H54 (cell line): ENCODE measurements around the gene IFIT1.
A peak's percentile ranks its signal among the peaks of the same experiment; 100 is the strongest.
"Not testable (repeated sequence)": the region's sequence is repeated elsewhere in the genome, so short reads cannot be mapped to it uniquely, and the experiment has no call there.

Source experiments
- DNase-seq: peaks from one replicate; pipeline ENCODE4 v3.0.0; 2011; ENCODE audit warnings: low spot score, mixed read lengths; ENCODE audit not compliant: insufficient read length
- FAIRE-seq: peaks from 3 replicates; lab custom pipeline; 2011; peaks lifted over from hg19 to GRCh38; lab: Jason Lieb, UNC
- POLR2A ChIP-seq: IDR thresholded peaks from 2 replicates; pipeline ENCODE4 v1.6.1; 2011; ENCODE audit warnings: low read depth, mild to moderate bottlenecking, low read length

Gene IFIT1

GRCh38 chr10:89371987-89372386 lies 20.4 kb upstream of the IFIT1 start:
- no peak for DNase-seq
- no peak for FAIRE-seq
- no peak for TF ChIP-seq POLR2A

DNA sequence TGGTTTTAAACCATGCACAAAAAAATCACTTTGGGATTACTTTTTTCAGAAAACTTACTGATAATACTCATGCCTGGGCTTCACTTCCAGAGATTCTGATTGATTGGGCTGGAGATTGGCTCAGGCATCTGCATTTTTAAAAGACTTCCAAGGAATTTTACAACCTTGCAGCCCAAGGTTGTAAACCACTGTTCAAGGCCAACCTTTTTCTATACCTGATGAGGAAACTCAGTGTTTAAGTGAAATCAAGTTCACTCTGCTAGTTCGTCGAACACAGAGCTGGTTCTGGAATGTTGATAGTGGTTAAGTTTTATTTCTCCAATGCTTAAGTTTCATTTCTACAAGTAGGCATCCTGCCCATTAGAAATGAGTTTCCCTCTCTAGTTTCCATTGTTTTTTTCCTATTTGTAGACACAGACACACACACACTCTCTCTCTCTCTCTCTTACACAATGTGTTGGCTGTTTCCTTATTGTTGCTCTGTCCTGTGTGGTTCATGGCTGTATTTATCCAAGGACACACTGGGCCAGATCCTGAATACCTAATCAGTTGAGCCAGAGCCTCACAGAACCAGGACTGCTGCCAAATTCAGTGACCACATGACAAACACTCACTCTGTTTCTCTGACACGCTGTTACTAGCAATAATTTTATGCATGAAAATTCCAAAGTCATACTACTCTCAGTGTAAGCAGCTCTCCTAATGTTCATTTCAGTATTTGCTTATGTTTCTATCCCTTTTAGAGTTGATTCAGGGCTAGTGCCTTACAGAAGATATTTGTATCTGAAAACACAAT lies 18.3 kb upstream of the IFIT1 start:
- DNase-seq (peak; percentile 25), FAIRE-seq (peak; percentile 93)
- TF ChIP-seq POLR2A: no peak

GRCh38 chr10:89374713-89375141 lies 17.7 kb upstream of the IFIT1 start:
- DNase-seq (no peak), FAIRE-seq (no peak)
- no peak for TF ChIP-seq POLR2A

DNA sequence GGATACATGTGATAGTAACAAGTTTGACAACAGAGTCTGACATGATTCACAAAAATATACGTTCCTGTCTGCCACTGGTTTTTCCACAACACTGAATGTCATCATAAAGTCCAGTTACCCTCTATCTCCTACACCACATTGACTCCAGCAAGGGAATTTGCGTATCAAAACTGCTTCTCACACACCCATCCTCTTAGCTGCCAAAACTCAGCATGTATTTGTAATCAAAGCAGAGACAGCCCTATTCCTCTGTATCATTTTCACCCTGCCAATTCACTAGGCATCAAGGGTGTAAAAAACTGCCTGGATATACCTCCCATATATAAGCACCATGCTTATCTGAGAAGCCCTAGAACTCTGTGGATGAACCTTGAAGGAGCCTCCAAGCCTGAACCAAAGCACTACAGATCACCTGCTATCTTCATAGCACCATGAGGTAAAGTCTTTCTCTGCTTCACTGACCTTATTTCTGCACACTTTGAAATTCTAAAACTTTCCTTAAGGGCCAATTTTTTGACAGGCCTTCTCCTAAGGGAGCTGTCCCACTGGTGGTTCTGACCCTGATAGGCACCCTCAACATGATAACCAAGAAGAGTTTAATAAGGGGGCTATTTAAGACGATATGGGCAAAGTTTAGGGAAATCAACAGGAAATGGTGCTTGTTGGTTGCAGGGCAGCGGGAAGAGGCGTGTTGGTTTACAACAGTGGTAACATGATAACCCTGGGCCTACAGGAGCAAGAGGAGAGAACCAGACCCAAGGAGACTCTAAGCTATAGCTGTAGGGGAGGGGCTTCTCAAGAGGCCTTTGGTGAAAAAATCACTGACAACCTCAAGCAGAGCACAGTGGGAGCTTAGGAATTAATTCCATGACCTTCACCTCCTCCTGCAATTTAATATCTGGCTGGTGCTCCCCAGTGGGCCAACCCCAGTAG lies 14.5 kb upstream of the IFIT1 start, which contains the start of gene IFIT1B:
Gene IFIT1B, plus strand, starts transcription at position 352 of the 933 bp plus-strand sequence. Its CDS starts 80 bp downstream, at position 432.
- no peak for TF ChIP-seq POLR2A
- DNase-seq (no peak), FAIRE-seq (no peak)

DNA sequence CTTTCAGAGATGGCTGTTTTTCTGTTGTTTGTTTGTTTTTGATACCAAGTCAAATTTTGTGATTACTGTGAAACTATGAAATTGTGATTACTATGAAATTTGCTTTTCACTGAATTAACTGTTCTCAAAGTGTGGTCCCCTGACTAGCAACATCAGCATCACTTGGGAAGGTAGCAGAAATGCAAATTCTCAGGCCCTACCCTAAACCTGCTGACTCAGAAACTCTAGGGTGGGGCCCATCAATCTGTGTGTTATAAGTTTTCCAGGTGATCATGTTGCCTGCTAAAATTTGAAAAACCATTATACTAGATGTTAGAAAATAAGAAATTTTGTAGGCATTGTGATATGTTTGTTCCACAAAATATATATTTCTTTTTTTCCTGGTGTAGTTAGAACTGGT lies 13.3 kb upstream of the IFIT1 start:
- no peak for DNase-seq
- no peak for TF ChIP-seq POLR2A
- no peak for FAIRE-seq

DNA sequence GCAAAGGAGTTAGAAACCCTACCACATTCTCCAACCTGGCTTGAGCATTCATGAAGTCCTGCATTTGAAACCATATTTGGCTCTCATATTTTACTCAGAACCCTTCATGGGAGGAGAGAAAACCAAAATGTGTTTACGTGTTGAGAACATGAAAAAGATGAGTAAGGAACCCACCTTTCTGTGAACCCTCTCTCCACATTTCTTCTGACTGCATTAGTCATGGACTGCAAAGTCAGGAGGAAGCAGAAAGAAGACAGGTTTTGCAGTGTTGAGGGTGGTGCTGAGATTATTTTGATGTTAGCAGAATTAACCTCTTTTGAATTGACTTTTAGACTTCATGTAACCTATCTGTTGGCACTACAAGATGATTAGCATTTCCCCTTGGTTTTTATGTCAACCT lies 9.7 kb upstream of the IFIT1 start:
- TF ChIP-seq POLR2A: no peak
- no peak for FAIRE-seq

DNA sequence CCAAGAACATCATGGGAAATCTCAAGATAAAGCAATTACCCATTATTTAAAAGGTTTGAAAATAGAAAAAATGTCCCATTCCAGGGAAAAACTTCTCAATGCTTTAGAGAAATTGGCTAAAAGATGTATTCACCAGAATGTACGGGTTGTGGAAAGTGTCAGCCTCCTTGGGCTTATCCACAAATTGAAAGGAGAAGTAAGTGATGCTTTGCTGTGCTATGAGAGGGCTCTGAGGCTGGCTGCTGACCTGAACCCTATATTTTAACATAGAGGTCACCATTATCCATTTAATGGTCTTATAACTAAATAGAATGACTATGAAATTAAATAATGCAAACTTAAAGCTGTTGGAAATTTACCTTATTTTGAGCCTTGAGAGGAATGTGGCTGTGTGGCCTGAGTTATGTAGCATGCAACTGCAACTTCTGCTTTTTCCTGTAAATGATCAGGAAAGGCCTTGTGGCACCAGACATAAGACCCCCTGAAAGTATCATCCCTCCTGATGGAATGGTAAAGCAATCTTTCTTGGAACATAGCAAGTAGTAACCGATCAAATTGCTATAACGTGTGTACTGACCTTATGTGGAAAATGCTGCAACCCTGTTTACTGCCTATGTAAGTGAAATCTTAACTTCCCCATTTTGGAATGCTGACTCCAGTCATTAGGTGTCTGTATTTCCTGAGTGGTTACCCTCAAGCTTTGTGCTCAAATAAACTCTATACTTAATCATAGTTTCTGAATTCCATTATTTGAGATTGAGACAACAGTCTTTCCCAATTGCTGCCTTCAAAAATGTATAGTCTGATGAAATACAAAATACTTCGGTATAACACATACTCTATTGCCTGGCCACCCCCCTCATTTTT lies 7.7 kb upstream of the IFIT1 start:
- no peak for TF ChIP-seq POLR2A
- DNase-seq (no peak), FAIRE-seq (no peak)

More for the DNA sequence above, 9.7 kb upstream of the IFIT1 start:
- DNase-seq: no peak

DNA sequence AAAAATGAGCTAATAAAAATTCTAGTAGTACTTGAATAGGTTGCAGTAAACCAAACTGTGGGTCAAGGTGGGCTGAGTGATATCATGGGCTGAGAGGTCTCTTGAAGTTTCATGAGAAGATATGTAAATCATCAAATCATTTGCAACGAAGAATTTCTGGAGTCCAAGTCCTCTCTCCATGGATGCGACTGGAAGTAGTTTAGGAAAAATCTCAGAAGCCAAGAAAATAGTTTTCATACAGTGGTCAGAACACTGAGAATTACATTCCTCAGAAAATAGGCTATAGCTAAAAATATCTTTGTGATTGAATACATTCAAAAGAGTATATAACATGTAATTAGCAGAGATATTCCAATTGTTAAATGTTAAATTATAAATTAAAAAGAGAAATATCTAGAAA lies 3.6 kb upstream of the IFIT1 start:
- no peak for DNase-seq
- FAIRE-seq: no peak
- TF ChIP-seq POLR2A: no peak

DNA sequence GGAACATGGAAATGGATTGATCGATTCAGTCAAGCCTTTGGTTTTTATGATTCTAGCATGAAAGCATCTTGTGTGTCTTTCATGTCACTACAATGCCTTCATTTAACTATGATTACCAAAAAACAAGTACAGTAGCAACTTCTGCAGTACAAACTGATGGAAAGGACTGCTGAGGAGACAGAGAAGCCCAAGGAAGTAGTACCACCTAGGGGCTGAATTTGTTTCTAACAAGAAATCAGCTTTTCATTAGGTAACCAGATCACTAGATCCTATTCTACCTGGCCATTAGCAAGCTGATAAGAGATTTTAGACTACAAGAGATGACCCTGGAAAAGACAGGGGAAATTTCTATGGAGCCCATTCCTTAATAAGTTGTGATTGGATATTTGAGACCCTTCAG lies 3.2 kb upstream of the IFIT1 start:
- no peak for DNase-seq
- TF ChIP-seq POLR2A: no peak
- peak; percentile 95 for FAIRE-seq

GRCh38 chr10:89390476-89391225 lies 1.8 kb upstream of the IFIT1 start:
- no peak for TF ChIP-seq POLR2A
- DNase-seq: no peak
- FAIRE-seq: peak; percentile 58

- FAIRE-seq, DNase-seq: not testable (repeated sequence)
These were observed 1.2 kb upstream of the IFIT1 start for GRCh38 chr10:89391226-89391576.

GRCh38 chr10:89392974-89393373 lies 551 bp downstream of the IFIT1 start:
- peak; percentile 16 for DNase-seq
- FAIRE-seq: no peak
- no peak for TF ChIP-seq POLR2A

DNA sequence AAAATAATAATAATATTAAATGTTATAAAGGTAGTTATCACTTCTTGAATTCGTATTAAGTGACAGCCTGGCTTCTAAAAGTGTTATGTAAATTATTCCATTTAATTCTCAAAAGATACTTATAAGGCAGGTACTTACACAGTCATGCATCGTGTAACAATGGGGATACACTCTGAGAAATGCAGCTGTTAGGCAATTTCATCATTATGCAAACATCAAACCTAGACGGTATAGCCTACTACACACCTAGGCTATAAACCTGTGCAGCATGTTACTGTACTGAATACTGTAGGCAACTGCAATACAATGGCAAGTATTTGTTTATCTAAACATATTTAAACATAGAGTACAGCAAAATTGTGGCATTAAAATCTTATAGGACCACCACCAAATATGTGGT lies 1.5 kb downstream of the IFIT1 start:
- FAIRE-seq (peak; percentile 6), DNase-seq (no peak)
- TF ChIP-seq POLR2A: no peak

- DNase-seq: no peak
These were observed 2.7 kb downstream of the IFIT1 start for GRCh38 chr10:89395141-89395540.

More at GRCh38 chr10:89395141-89395540, 2.7 kb downstream of the IFIT1 start:
- no peak for FAIRE-seq
- no peak for TF ChIP-seq POLR2A
